GM12873 (cell line): ENCODE data around the gene XRCC5.

Experiments
- CTCF ChIP-seq: IDR thresholded peaks from 2 replicates; pipeline ENCODE4 v1.5.1; 2012; ENCODE audit warnings: low read depth, mild to moderate bottlenecking, moderate library complexity, low read length, control low read depth; ENCODE audit not compliant: insufficient read depth; ENCODE audit errors: missing control alignments

Gene XRCC5

GRCh38 chr2:216234106-216234505 lies 125.0 kb downstream of the XRCC5 start:
- TF ChIP-seq CTCF, result no peak

- no peak for TF ChIP-seq CTCF
These were observed 126.3 kb downstream of the XRCC5 start for GRCh38 chr2:216235462-216235861.

- no peak for TF ChIP-seq CTCF
These were observed 126.7 kb downstream of the XRCC5 start for GRCh38 chr2:216235896-216236295.

- TF ChIP-seq CTCF, result no peak
These were observed 127.3 kb downstream of the XRCC5 start for GRCh38 chr2:216236486-216236885.

- no peak for TF ChIP-seq CTCF
These were observed 133.2 kb downstream of the XRCC5 start for GRCh38 chr2:216242365-216242764.

GRCh38 chr2:216243026-216243425 lies 133.9 kb downstream of the XRCC5 start:
- no peak for TF ChIP-seq CTCF

GRCh38 chr2:216245391-216245975 lies 136.3 kb downstream of the XRCC5 start:
- TF ChIP-seq CTCF, result no peak
